ENCODE measurements around the gene RXFP4.
A peak's percentile ranks its signal among the peaks of the same experiment; 100 is the strongest.
"Not testable (repeated sequence)": the region's sequence is repeated elsewhere in the genome, so short reads cannot be mapped to it uniquely, and the experiment has no call there.

The RXFP4 gene

GRCh38 chr1:155913969-155914757 is 27.3 kb upstream of the RXFP4 start:
- H3K4me1 Mint-ChIP-seq: peaks cover 24% of the 10 kb centered on the region
- ATAC-seq (no peak), DNase-seq (ENCODE audit: low spot score in 2 of 2) (no peak)
- H3K9me3 Mint-ChIP-seq: no peaks in the 10 kb centered on the region
- H3K27ac Mint-ChIP-seq: no peak overlapping the region
- no peaks in the 10 kb centered on the region for H3K36me3 Mint-ChIP-seq
- no peak overlapping the region for H3K4me3 Mint-ChIP-seq

GRCh38 chr1:155918660-155919059 is 22.8 kb upstream of the RXFP4 start:
- ATAC-seq (no peak), DNase-seq (ENCODE audit: low spot score in 2 of 2) (no peak)
- Mint-ChIP-seq H3K27ac (no peak overlapping the region), H3K4me1 (peaks cover 7% of the 10 kb centered on the region), H3K36me3 (no peaks in the 10 kb centered on the region), H3K4me3 (no peak overlapping the region), H3K9me3 (no peaks in the 10 kb centered on the region)

- Mint-ChIP-seq H3K27ac (no peak overlapping the region), H3K9me3 (no peaks in the 10 kb centered on the region), H3K36me3 (no peaks in the 10 kb centered on the region), H3K4me1 (peaks cover 7% of the 10 kb centered on the region), H3K4me3 (no peak overlapping the region)
- no peak for ATAC-seq
- no peak for DNase-seq (ENCODE audit: low spot score in 2 of 2)
These were observed 21.6 kb upstream of the RXFP4 start for GRCh38 chr1:155919801-155920200.

GRCh38 chr1:155920717-155921116 is 20.7 kb upstream of the RXFP4 start:
- no peaks in the 10 kb centered on the region for H3K9me3 Mint-ChIP-seq
- no peaks in the 10 kb centered on the region for H3K36me3 Mint-ChIP-seq
- ATAC-seq (no peak), DNase-seq (ENCODE audit: low spot score in 2 of 2) (no peak)
- no peak overlapping the region for H3K27ac Mint-ChIP-seq
- peaks cover 7% of the 10 kb centered on the region for H3K4me1 Mint-ChIP-seq
- no peak overlapping the region for H3K4me3 Mint-ChIP-seq

GRCh38 chr1:155925506-155925905 is 15.9 kb upstream of the RXFP4 start:
- H3K4me3 Mint-ChIP-seq: no peak overlapping the region

GRCh38 chr1:155929057-155929456 is 12.4 kb upstream of the RXFP4 start:
- Mint-ChIP-seq H3K36me3 (no peaks in the 10 kb centered on the region), H3K27ac (no peak overlapping the region), H3K4me3 (no peak overlapping the region), H3K9me3 (no peaks in the 10 kb centered on the region), H3K4me1 (peaks cover 23% of the 10 kb centered on the region)
- DNase-seq (ENCODE audit: low spot score in 2 of 2) (no peak), ATAC-seq (no peak)

More at GRCh38 chr1:155925506-155925905, 15.9 kb upstream of the RXFP4 start:
- Mint-ChIP-seq H3K4me1 (peaks cover 21% of the 10 kb centered on the region), H3K9me3 (no peaks in the 10 kb centered on the region), H3K27ac (peak overlapping the region; percentile 54), H3K36me3 (no peaks in the 10 kb centered on the region)
- ATAC-seq (no peak), DNase-seq (ENCODE audit: low spot score in 2 of 2) (no peak)

GRCh38 chr1:155930725-155931124 is 10.7 kb upstream of the RXFP4 start:
- not testable (repeated sequence) for H3K36me3 Mint-ChIP-seq; DNase-seq (ENCODE audit: low spot score in 2 of 2); ATAC-seq; H3K4me3 Mint-ChIP-seq; H3K9me3 Mint-ChIP-seq
- Mint-ChIP-seq H3K27ac (peak overlapping the region; percentile 79), H3K4me1 (peaks cover 23% of the 10 kb centered on the region)

GRCh38 chr1:155931332-155932038 is 10.0 kb upstream of the RXFP4 start:
- H3K4me1 Mint-ChIP-seq: peaks cover 23% of the 10 kb centered on the region
- peak overlapping the region; percentile 79 for H3K27ac Mint-ChIP-seq
- no peaks in the 10 kb centered on the region for H3K36me3 Mint-ChIP-seq
- H3K4me3 Mint-ChIP-seq: no peak overlapping the region
- ATAC-seq (no peak), DNase-seq (ENCODE audit: low spot score in 2 of 2) (no peak)
- no peaks in the 10 kb centered on the region for H3K9me3 Mint-ChIP-seq

GRCh38 chr1:155932081-155932480 is 9.4 kb upstream of the RXFP4 start:
- no peaks in the 10 kb centered on the region for H3K36me3 Mint-ChIP-seq
- H3K27ac Mint-ChIP-seq: no peak overlapping the region
- ATAC-seq (no peak), DNase-seq (ENCODE audit: low spot score in 2 of 2) (no peak)
- H3K4me1 Mint-ChIP-seq: peaks cover 23% of the 10 kb centered on the region
- H3K4me3 Mint-ChIP-seq: no peak overlapping the region
- no peaks in the 10 kb centered on the region for H3K9me3 Mint-ChIP-seq

GRCh38 chr1:155932487-155932886 is 9.0 kb upstream of the RXFP4 start:
- H3K4me1 Mint-ChIP-seq: peaks cover 23% of the 10 kb centered on the region
- no peak overlapping the region for H3K4me3 Mint-ChIP-seq
- H3K36me3 Mint-ChIP-seq: no peaks in the 10 kb centered on the region
- H3K27ac Mint-ChIP-seq: no peak overlapping the region
- H3K9me3 Mint-ChIP-seq: no peaks in the 10 kb centered on the region
- DNase-seq (ENCODE audit: low spot score in 2 of 2) (no peak), ATAC-seq (no peak)

GRCh38 chr1:155933591-155934096 is 7.8 kb upstream of the RXFP4 start:
- DNase-seq (ENCODE audit: low spot score in 2 of 2) (no peak), ATAC-seq (no peak)
- Mint-ChIP-seq H3K9me3 (no peaks in the 10 kb centered on the region), H3K4me1 (peaks cover 30% of the 10 kb centered on the region), H3K36me3 (no peaks in the 10 kb centered on the region), H3K4me3 (no peak overlapping the region), H3K27ac (no peak overlapping the region)

- Mint-ChIP-seq H3K4me1 (peaks cover 26% of the 10 kb centered on the region), H3K36me3 (no peaks in the 10 kb centered on the region), H3K4me3 (no peak within 1 kb of the TSS), H3K27ac (no peak within 1 kb of the TSS), H3K9me3 (no peaks in the 10 kb centered on the region)
- ATAC-seq (peak; percentile 98), DNase-seq (ENCODE audit: low spot score in 2 of 2) (peak; percentile 74 to 93)
These were observed 7.1 kb upstream of the RXFP4 start, which contains the start of gene KHDC4 for GRCh38 chr1:155934097-155934935. TSS of gene KHDC4 (minus strand) at chr1:155934413. CDS start at chr1:155934373, 40 bp downstream.

GRCh38 chr1:155934936-155935590 is 6.4 kb upstream of the RXFP4 start:
- H3K27ac Mint-ChIP-seq: no peak overlapping the region
- no peak for ATAC-seq
- peaks cover 23% of the 10 kb centered on the region for H3K4me1 Mint-ChIP-seq
- H3K9me3 Mint-ChIP-seq: no peaks in the 10 kb centered on the region
- no peak overlapping the region for H3K4me3 Mint-ChIP-seq
- no peaks in the 10 kb centered on the region for H3K36me3 Mint-ChIP-seq
- peak in 1 of 2 donors; percentile 55 for DNase-seq (ENCODE audit: low spot score in 2 of 2)

GRCh38 chr1:155938220-155938627 is 3.2 kb upstream of the RXFP4 start:
- ATAC-seq (no peak), DNase-seq (ENCODE audit: low spot score in 2 of 2) (peak in 1 of 2 donors; percentile 60)
- no peak overlapping the region for H3K27ac Mint-ChIP-seq
- peaks cover 35% of the 10 kb centered on the region for H3K4me1 Mint-ChIP-seq
- no peaks in the 10 kb centered on the region for H3K9me3 Mint-ChIP-seq
- no peak overlapping the region for H3K4me3 Mint-ChIP-seq
- peaks cover 25% of the 10 kb centered on the region for H3K36me3 Mint-ChIP-seq

Measured in stimulated activated effector memory CD8-positive, alpha-beta T cell treated with anti-CD3 and anti-CD28 coated beads, Interleukin-12 subunit alpha, Interleukin-12 subunit beta, amount 100 ng/mL, for 72 hours (primary cell).